ENCODE data around the gene DTNBP1.

Gene DTNBP1

GRCh38 chr6:15505463-15505918, 157.3 kb downstream of the DTNBP1 start:
- TF ChIP-seq CTCF (IDR thresholded peaks at IDR 0.05; ENCODE audit: low read depth, low read length, poor library complexity, severe bottlenecking) (no peak), EZH2phosphoT487 (IDR thresholded peaks at IDR 0.05; ENCODE audit: borderline replicate concordance, low read length) (no peak)
- Histone ChIP-seq H3K27ac (ENCODE audit: low read depth, low read length) (no peak overlapping the region), H3K4me1 (ENCODE audit: control insufficient read depth, low read length) (no peaks in the 10 kb centered on the region), H3K27me3 (ENCODE audit: control insufficient read depth, low read length) (no peaks in the 10 kb centered on the region), H3K4me2 (ENCODE audit: low read length) (no peak overlapping the region), H4K20me1 (ENCODE audit: control insufficient read depth, insufficient read depth, low read depth, low read length) (no peaks in the 10 kb centered on the region), H3K79me2 (ENCODE audit: control insufficient read depth, low read length) (no peaks in the 10 kb centered on the region), H3K9me3 (ENCODE audit: control insufficient read depth, insufficient read depth, low read length) (no peaks in the 10 kb centered on the region), H3K9me2 (replicated peaks; ENCODE audit: control insufficient read depth, low read length) (no peaks in the 10 kb centered on the region), H3K4me3 (ENCODE audit: low read length) (no peak overlapping the region), H3F3A (ENCODE audit: control insufficient read depth, insufficient read depth) (no peaks in the 10 kb centered on the region), H3K36me3 (ENCODE audit: control insufficient read depth, low read length) (no peaks in the 10 kb centered on the region)

GRCh38 chr6:15504581-15505350, 158.1 kb downstream of the DTNBP1 start:
- no peaks in the 10 kb centered on the region for H3K27me3 ChIP-seq (ENCODE audit: control insufficient read depth, low read length)
- H4K20me1 ChIP-seq (ENCODE audit: control insufficient read depth, insufficient read depth, low read depth, low read length): no peaks in the 10 kb centered on the region
- no peaks in the 10 kb centered on the region for H3K36me3 ChIP-seq (ENCODE audit: control insufficient read depth, low read length)
- no peaks in the 10 kb centered on the region for H3K9me2 ChIP-seq (replicated peaks; ENCODE audit: control insufficient read depth, low read length)
- TF ChIP-seq CTCF (IDR thresholded peaks at IDR 0.05; ENCODE audit: low read depth, low read length, poor library complexity, severe bottlenecking): no peak
- no peak for TF ChIP-seq EZH2phosphoT487 (IDR thresholded peaks at IDR 0.05; ENCODE audit: borderline replicate concordance, low read length)
- H3K4me2 ChIP-seq (ENCODE audit: low read length): no peak overlapping the region
- H3K4me3 ChIP-seq (ENCODE audit: low read length): no peak overlapping the region
- H3F3A ChIP-seq (ENCODE audit: control insufficient read depth, insufficient read depth): no peaks in the 10 kb centered on the region
- no peaks in the 10 kb centered on the region for H3K79me2 ChIP-seq (ENCODE audit: control insufficient read depth, low read length)
- H3K4me1 ChIP-seq (ENCODE audit: control insufficient read depth, low read length): no peaks in the 10 kb centered on the region
- no peak overlapping the region for H3K27ac ChIP-seq (ENCODE audit: low read depth, low read length)
- no peaks in the 10 kb centered on the region for H3K9me3 ChIP-seq (ENCODE audit: control insufficient read depth, insufficient read depth, low read length)

DNA sequence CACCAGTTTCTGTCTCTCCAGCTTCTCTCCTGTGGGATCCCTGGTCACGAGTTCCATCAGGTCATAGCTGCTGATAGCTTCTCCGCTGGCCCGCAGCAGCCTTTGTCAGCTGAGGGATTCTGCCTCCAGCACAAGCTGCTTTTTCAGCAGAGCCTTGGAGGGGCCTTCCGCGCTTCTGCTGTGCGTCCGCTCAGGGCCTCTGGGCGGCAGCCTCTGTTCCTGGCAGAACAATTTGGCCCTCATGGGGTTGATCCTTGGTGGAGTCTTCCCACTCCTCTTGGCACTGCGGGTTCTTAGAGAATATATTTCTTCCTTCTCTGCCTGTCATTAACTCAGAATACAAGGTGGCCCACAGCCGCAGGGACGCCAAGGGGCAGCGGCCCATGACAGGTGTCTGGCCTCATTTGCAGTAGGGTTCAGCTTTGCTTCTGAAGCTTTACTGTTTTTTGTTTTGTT, 158.8 kb downstream of the DTNBP1 start:
- H3K4me2 ChIP-seq (ENCODE audit: low read length): no peak overlapping the region
- H3K36me3 ChIP-seq (ENCODE audit: control insufficient read depth, low read length): no peaks in the 10 kb centered on the region
- no peaks in the 10 kb centered on the region for H3K27me3 ChIP-seq (ENCODE audit: control insufficient read depth, low read length)
- TF ChIP-seq EZH2phosphoT487 (IDR thresholded peaks at IDR 0.05; ENCODE audit: borderline replicate concordance, low read length): no peak
- no peak for TF ChIP-seq CTCF (IDR thresholded peaks at IDR 0.05; ENCODE audit: low read depth, low read length, poor library complexity, severe bottlenecking)
- no peaks in the 10 kb centered on the region for H3K9me2 ChIP-seq (replicated peaks; ENCODE audit: control insufficient read depth, low read length)
- H4K20me1 ChIP-seq (ENCODE audit: control insufficient read depth, insufficient read depth, low read depth, low read length): no peaks in the 10 kb centered on the region
- no peaks in the 10 kb centered on the region for H3K9me3 ChIP-seq (ENCODE audit: control insufficient read depth, insufficient read depth, low read length)
- no peaks in the 10 kb centered on the region for H3K4me1 ChIP-seq (ENCODE audit: control insufficient read depth, low read length)
- H3K27ac ChIP-seq (ENCODE audit: low read depth, low read length): no peak overlapping the region
- H3K4me3 ChIP-seq (ENCODE audit: low read length): no peak overlapping the region
- no peaks in the 10 kb centered on the region for H3F3A ChIP-seq (ENCODE audit: control insufficient read depth, insufficient read depth)
- H3K79me2 ChIP-seq (ENCODE audit: control insufficient read depth, low read length): no peaks in the 10 kb centered on the region
